Activated effector memory CD4-positive, alpha-beta T cell treated with Interleukin-2 at 50 U/mL for 16 hours (primary cell): ENCODE data around the gene KLHL17.

ENCODE experiments used
- DNase-seq: peaks from one replicate; pipeline ENCODE4 v3.0.0-alpha.2; 2020

The KLHL17 gene

GRCh38 chr1:952603-953002 lies 7.8 kb upstream of the KLHL17 start:
- no peak for DNase-seq

GRCh38 chr1:953524-954320 lies 6.7 kb upstream of the KLHL17 start:
- DNase-seq: no peak

GRCh38 chr1:954927-955326 lies 5.5 kb upstream of the KLHL17 start:
- no peak for DNase-seq

- no peak for DNase-seq
These were observed 4.9 kb upstream of the KLHL17 start for GRCh38 chr1:955474-955873.

GRCh38 chr1:956636-957035 lies 3.7 kb upstream of the KLHL17 start:
- DNase-seq: no peak

GRCh38 chr1:958823-959730 lies 1.3 kb upstream of the KLHL17 start, which contains the start of gene NOC2L:
Gene NOC2L, minus strand, starts transcription at chr1:959256. Its CDS starts 16 bp downstream, at chr1:959240.
- DNase-seq: peak; percentile 98

GRCh38 chr1:959731-960362 lies 537 bp upstream of the KLHL17 start:
- peak; percentile 25 for DNase-seq

- no peak for DNase-seq
These were observed 817 bp downstream of the KLHL17 start for GRCh38 chr1:961132-961669.

- no peak for DNase-seq
These were observed 2.3 kb downstream of the KLHL17 start for GRCh38 chr1:962381-963300.

- no peak for DNase-seq
These were observed 2.9 kb downstream of the KLHL17 start for GRCh38 chr1:963301-963651.

GRCh38 chr1:963746-964525 lies 3.6 kb downstream of the KLHL17 start:
- no peak for DNase-seq

- DNase-seq: no peak
These were observed 4.5 kb downstream of the KLHL17 start for GRCh38 chr1:964691-965525.

GRCh38 chr1:965526-966134 lies 5.2 kb downstream of the KLHL17 start:
- DNase-seq: no peak

- peak; percentile 15 for DNase-seq
These were observed 5.8 kb downstream of the KLHL17 start, which contains the start of gene PLEKHN1 for GRCh38 chr1:966135-966703. Gene PLEKHN1, plus strand, starts transcription at chr1:966482. Its CDS starts 50 bp downstream, at chr1:966532.

- peak; percentile 77 for DNase-seq
These were observed 6.4 kb downstream of the KLHL17 start for GRCh38 chr1:966704-967300.

GRCh38 chr1:967466-968343 lies 7.3 kb downstream of the KLHL17 start:
- DNase-seq: no peak

- DNase-seq: no peak
These were observed 9.0 kb downstream of the KLHL17 start for GRCh38 chr1:969260-969855.
